Activated naive CD4-positive, alpha-beta T cell treated with anti-CD3 and anti-CD28 coated beads, Interleukin-2, amount 50 U/mL, for 24 hours (primary cell): ENCODE measurements around the gene SPECC1.

Source experiments
- H3K27ac Mint-ChIP-seq: one replicate; pipeline ENCODE4 v1.8.0; 2021; ENCODE audit warnings: mild to moderate bottlenecking, mixed read lengths
- H3K27me3 Mint-ChIP-seq: one replicate; pipeline ENCODE4 v1.8.0; 2021; ENCODE audit warnings: mixed read lengths
- H3K36me3 Mint-ChIP-seq: one replicate; pipeline ENCODE4 v1.8.0; 2021; ENCODE audit warnings: mixed read lengths
- H3K4me1 Mint-ChIP-seq: one replicate; pipeline ENCODE4 v1.8.0; 2021; ENCODE audit warnings: mixed read lengths
- H3K4me3 Mint-ChIP-seq: one replicate; pipeline ENCODE4 v1.8.0; 2021; ENCODE audit warnings: mild to moderate bottlenecking, mixed read lengths
- H3K9me3 Mint-ChIP-seq: one replicate; pipeline ENCODE4 v1.8.0; 2021; ENCODE audit warnings: mixed read lengths

SPECC1 gene

DNA sequence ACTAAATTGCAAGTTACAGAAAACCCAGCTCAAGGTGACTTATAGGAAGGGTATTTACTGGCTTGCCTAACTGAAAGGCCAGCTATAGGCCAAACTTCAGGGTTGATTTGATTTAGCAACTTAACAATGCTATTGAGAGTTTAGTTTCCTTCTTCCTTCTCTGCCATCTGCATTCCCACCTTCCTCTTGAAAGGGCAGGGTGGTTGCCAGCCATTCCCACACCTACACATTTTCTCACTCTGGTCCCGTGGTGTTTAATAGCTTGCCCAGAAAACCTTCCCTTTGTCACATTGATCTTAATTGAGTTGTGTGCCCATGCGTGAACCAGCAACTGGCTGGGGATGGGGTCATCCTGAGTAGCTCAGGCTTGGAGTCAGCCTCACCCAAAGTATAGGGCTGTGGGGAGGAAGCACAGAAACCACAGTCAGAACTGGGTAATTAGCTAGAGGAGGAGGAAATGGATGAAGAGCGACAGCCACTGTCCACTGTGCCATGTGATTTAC is 194.7 kb downstream of the SPECC1 start:
- no peak overlapping the region for H3K27ac Mint-ChIP-seq

GRCh38 chr17:20205609-20206008 is 196.4 kb downstream of the SPECC1 start:
- Mint-ChIP-seq H3K9me3 (no peaks in the 10 kb centered on the region), H3K27ac (no peak overlapping the region), H3K4me1 (peaks cover 36% of the 10 kb centered on the region), H3K4me3 (no peak overlapping the region), H3K36me3 (no peaks in the 10 kb centered on the region), H3K27me3 (no peaks in the 10 kb centered on the region)

More for the DNA sequence above, 194.7 kb downstream of the SPECC1 start:
- Mint-ChIP-seq H3K27me3 (no peaks in the 10 kb centered on the region), H3K4me3 (no peak overlapping the region), H3K9me3 (no peaks in the 10 kb centered on the region), H3K4me1 (peaks cover 36% of the 10 kb centered on the region), H3K36me3 (peaks cover 2% of the 10 kb centered on the region)

GRCh38 chr17:20206068-20206467 is 196.9 kb downstream of the SPECC1 start:
- H3K4me1 Mint-ChIP-seq, result peaks cover 36% of the 10 kb centered on the region
- H3K9me3 Mint-ChIP-seq, result no peaks in the 10 kb centered on the region
- H3K27me3 Mint-ChIP-seq, result no peaks in the 10 kb centered on the region
- no peak overlapping the region for H3K4me3 Mint-ChIP-seq
- H3K27ac Mint-ChIP-seq, result no peak overlapping the region
- H3K36me3 Mint-ChIP-seq, result no peaks in the 10 kb centered on the region

DNA sequence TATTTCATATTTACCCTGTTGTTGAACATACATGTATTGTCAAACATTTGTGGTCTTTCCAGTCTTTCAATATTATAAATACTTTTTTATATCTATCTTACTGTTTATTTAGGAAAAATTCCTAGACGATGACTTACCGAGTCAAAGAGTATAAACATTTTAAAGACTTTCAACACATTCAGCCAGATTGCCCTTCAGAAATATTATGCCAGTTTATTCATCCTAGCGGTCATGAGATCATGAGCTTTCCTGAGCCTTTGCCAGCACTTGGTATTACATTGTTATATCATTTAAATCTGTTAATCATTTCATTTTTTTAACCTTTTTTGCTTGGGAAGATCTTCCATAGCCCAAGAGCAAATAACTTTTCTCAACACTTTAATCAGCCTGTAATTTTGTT is 197.4 kb downstream of the SPECC1 start:
- H3K9me3 Mint-ChIP-seq, result no peaks in the 10 kb centered on the region
- H3K27me3 Mint-ChIP-seq, result no peaks in the 10 kb centered on the region
- H3K27ac Mint-ChIP-seq, result no peak overlapping the region
- H3K4me1 Mint-ChIP-seq, result peaks cover 36% of the 10 kb centered on the region
- H3K36me3 Mint-ChIP-seq, result no peaks in the 10 kb centered on the region
- no peak overlapping the region for H3K4me3 Mint-ChIP-seq

GRCh38 chr17:20207262-20207985 is 198.3 kb downstream of the SPECC1 start:
- Mint-ChIP-seq H3K27ac (no peak overlapping the region), H3K4me1 (peaks cover 36% of the 10 kb centered on the region), H3K36me3 (no peaks in the 10 kb centered on the region), H3K4me3 (no peak overlapping the region), H3K9me3 (no peaks in the 10 kb centered on the region), H3K27me3 (no peaks in the 10 kb centered on the region)

DNA sequence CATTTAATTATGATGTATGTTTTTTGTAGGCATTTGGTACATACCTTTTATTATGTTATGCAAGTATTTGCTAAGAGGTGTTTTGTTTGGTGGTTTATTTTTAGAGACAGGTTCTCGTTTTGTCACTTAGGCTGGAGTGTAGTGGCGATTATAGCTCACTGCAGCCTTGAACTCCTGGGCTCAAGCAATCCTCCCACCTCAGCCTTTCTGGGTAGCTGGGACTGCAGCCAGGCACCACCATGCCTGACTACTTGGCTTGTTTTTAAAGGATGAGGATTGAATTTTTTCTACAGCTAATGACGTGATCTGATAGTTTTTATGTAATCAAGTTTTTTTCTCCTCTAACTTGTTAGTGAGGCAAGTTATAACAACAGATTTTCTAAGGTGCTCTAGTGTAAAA is 199.6 kb downstream of the SPECC1 start:
- Mint-ChIP-seq H3K27me3 (no peaks in the 10 kb centered on the region), H3K36me3 (no peaks in the 10 kb centered on the region), H3K9me3 (no peaks in the 10 kb centered on the region), H3K27ac (no peak overlapping the region), H3K4me1 (peaks cover 32% of the 10 kb centered on the region), H3K4me3 (no peak overlapping the region)

DNA sequence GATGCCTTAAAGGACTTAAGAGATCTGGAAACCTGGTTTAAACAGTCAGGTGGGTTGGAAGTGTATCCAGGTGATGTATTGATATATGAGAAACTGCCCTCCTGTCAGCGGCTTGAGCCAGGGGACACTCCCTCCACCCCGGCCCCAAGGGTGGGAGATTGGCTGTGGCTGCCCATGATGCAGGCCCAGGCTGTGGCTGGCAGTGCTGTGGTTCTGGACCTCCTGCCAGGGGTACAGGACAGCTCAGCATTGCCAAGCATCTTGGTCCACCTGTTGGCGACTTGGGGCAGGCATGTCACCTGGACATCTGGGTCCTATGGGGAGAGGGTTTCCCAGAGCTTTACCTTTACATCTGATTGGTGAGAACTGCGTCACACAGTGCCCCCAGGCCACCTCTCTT is 201.0 kb downstream of the SPECC1 start:
- H3K27me3 Mint-ChIP-seq, result no peaks in the 10 kb centered on the region
- H3K27ac Mint-ChIP-seq, result no peak overlapping the region
- no peaks in the 10 kb centered on the region for H3K36me3 Mint-ChIP-seq
- no peaks in the 10 kb centered on the region for H3K9me3 Mint-ChIP-seq
- no peak overlapping the region for H3K4me3 Mint-ChIP-seq
- H3K4me1 Mint-ChIP-seq, result peaks cover 22% of the 10 kb centered on the region

- Mint-ChIP-seq H3K36me3 (no peaks in the 10 kb centered on the region), H3K9me3 (no peaks in the 10 kb centered on the region), H3K4me1 (peaks cover 17% of the 10 kb centered on the region), H3K27ac (no peak overlapping the region), H3K27me3 (no peaks in the 10 kb centered on the region), H3K4me3 (no peak overlapping the region)
Observed at GRCh38 chr17:20210614-20211013, 201.5 kb downstream of the SPECC1 start.

DNA sequence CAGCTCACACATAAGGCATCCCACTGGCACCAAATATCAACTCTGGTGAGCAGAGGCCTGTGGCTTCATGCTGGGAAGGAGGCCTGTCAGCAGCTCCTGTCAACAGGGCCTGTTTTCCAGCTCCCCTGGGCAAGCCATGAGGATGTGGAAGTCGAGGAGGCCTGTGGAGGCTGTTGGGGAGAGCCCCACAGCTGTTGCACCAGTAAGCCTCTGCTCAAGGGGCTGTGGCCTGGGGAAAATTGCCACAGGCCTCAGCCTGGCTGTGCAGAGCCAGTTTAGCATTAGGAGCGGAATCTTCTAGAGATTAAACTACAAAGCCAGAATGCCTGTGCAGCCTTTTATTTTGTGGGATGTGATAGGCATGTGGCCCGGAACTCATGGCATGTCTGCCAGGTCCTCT is 202.1 kb downstream of the SPECC1 start:
- peaks cover 11% of the 10 kb centered on the region for H3K4me1 Mint-ChIP-seq
- H3K9me3 Mint-ChIP-seq, result no peaks in the 10 kb centered on the region
- H3K27ac Mint-ChIP-seq, result no peak overlapping the region
- H3K36me3 Mint-ChIP-seq, result no peaks in the 10 kb centered on the region
- no peak overlapping the region for H3K4me3 Mint-ChIP-seq
- H3K27me3 Mint-ChIP-seq, result no peaks in the 10 kb centered on the region

DNA sequence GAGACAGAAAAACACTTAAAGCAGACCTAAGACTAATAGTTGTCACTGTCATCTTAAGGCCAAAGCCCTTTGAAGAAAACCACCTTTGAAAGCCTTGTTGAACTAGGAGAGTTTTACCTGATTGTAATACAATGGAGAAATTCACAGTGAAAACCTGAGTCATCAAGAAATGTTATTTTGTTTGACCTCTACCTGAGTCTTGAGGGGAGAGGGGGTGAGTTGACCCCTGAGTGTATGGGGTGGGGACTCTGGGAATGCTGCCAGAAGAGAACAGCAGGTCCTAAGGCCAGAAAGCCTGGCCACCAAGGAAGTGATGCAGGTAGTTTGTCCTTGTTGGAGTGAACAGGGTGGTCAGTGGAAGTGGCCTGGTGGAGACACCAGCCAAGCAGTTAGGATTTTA is 204.3 kb downstream of the SPECC1 start:
- Mint-ChIP-seq H3K9me3 (no peaks in the 10 kb centered on the region), H3K27ac (no peak overlapping the region), H3K36me3 (no peaks in the 10 kb centered on the region), H3K4me1 (no peaks in the 10 kb centered on the region), H3K27me3 (no peaks in the 10 kb centered on the region), H3K4me3 (no peak overlapping the region)

- H3K4me3 Mint-ChIP-seq, result no peak overlapping the region
- H3K4me1 Mint-ChIP-seq, result no peaks in the 10 kb centered on the region
- H3K9me3 Mint-ChIP-seq, result no peaks in the 10 kb centered on the region
- no peak overlapping the region for H3K27ac Mint-ChIP-seq
- H3K27me3 Mint-ChIP-seq, result no peaks in the 10 kb centered on the region
- no peaks in the 10 kb centered on the region for H3K36me3 Mint-ChIP-seq
Observed at GRCh38 chr17:20214794-20215193, 205.6 kb downstream of the SPECC1 start.

DNA sequence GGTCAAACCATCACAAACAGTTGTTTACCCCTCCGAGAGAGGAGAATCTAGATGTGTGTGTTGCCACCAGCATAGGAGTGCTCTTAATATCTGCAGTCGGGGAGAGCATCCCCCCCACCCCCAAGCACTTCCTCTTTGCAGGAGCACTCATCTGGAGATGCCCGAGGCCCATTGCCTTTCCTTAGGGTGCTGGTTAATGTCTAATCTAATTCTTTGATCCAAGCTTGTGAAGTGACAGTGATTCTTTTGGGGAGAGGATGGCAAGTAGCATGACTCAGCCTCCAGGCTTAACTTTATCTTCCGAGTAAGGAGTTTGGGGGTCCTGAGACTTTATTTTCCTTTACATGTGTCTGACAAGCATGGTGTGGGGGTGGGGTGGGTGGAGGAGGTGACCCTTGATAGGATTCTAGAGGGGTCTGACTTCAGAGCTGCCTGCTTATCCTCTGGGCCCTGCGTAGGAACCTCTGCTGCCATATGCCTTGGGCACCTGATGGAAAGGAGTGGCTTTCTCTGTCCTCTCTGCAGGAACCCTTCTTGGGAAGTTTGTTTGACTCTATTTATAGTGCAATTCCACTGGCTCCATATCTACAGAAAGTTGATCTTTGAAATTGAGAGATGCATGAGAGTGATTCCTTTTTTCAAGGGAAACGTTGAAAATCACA is 207.1 kb downstream of the SPECC1 start:
- no peaks in the 10 kb centered on the region for H3K4me1 Mint-ChIP-seq
- H3K9me3 Mint-ChIP-seq, result no peaks in the 10 kb centered on the region
- H3K4me3 Mint-ChIP-seq, result no peak overlapping the region
- H3K27ac Mint-ChIP-seq, result no peak overlapping the region
- no peaks in the 10 kb centered on the region for H3K27me3 Mint-ChIP-seq
- no peaks in the 10 kb centered on the region for H3K36me3 Mint-ChIP-seq

- Mint-ChIP-seq H3K4me1 (no peaks in the 10 kb centered on the region), H3K27me3 (no peaks in the 10 kb centered on the region), H3K36me3 (no peaks in the 10 kb centered on the region), H3K27ac (no peak overlapping the region), H3K4me3 (no peak overlapping the region), H3K9me3 (no peaks in the 10 kb centered on the region)
Observed at GRCh38 chr17:20216853-20217252, 207.7 kb downstream of the SPECC1 start.

GRCh38 chr17:20217677-20218076 is 208.5 kb downstream of the SPECC1 start:
- Mint-ChIP-seq H3K4me3 (no peak overlapping the region), H3K4me1 (no peaks in the 10 kb centered on the region), H3K27ac (no peak overlapping the region), H3K27me3 (no peaks in the 10 kb centered on the region), H3K9me3 (no peaks in the 10 kb centered on the region), H3K36me3 (no peaks in the 10 kb centered on the region)

DNA sequence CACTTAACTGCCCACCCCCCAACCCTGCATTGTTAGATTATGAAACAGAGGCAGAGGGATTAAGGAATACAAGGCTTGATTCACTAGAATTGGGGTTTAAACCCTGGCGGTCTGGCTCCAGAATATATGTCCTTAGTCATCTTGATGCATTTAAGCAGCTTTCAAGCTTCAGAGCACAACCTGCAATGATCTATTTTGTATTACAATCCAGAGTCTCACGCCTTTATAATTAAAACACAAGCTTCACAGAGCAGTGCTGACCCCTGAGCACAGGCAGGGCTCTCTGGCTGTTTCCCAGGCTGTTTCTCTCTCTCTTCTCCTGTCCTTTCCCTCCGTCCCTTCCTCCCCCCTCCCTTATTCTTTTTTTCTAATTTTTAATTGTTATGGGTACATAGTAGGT is 209.1 kb downstream of the SPECC1 start:
- no peak overlapping the region for H3K27ac Mint-ChIP-seq
- H3K27me3 Mint-ChIP-seq, result no peaks in the 10 kb centered on the region
- no peaks in the 10 kb centered on the region for H3K9me3 Mint-ChIP-seq
- no peak overlapping the region for H3K4me3 Mint-ChIP-seq
- H3K36me3 Mint-ChIP-seq, result no peaks in the 10 kb centered on the region
- no peaks in the 10 kb centered on the region for H3K4me1 Mint-ChIP-seq

DNA sequence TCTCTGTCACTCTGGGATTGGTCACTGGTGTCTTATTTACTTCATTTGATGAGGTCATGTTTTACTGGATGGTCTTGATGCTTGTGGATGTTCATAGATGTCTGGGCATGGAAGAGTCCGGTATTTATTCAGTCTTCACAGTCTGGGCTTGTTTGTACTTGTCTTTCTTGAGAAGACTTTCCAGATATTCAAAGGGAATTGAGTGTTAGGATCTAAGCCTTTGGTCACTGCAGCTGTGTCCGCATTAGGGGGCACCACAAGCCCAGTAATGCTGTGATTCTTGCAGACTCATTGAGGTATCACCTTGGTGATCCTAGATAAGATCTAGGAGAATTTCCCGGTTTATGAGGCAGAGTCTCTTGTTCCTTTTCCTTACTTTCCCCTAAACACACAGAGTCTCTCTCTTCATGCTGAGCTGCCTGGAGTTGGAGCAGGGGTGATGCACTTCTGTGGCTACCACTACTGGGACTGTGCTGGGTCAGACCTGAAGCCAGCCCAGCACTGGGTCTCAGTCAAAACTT is 214.7 kb downstream of the SPECC1 start:
- H3K4me1 Mint-ChIP-seq, result peaks cover 20% of the 10 kb centered on the region
- H3K27ac Mint-ChIP-seq, result no peak overlapping the region
- H3K9me3 Mint-ChIP-seq, result no peaks in the 10 kb centered on the region

More for the DNA sequence above, 214.7 kb downstream of the SPECC1 start:
- no peaks in the 10 kb centered on the region for H3K36me3 Mint-ChIP-seq
- H3K4me3 Mint-ChIP-seq, result no peak overlapping the region
- no peaks in the 10 kb centered on the region for H3K27me3 Mint-ChIP-seq
